Thymus (tissue), 11 donors: Measurements from ENCODE around the gene PDCD5. TPM values are rescaled to one million over a fixed set of nuclear protein-coding genes. Genes with fewer than 3 reads are reported as not detected.
"Not testable (repeated sequence)": the region's sequence is repeated elsewhere in the genome, so short reads cannot be mapped to it uniquely, and the experiment has no call there.

Experiments
- DNase-seq, 9 donors: peaks; one replicate each; pipeline ENCODE4 v3.0.0-alpha.2; 2013; ENCODE audit warnings: low spot score in 9 of 9, low read depth in 6 of 9, missing footprints in 1 of 9
- H3K27ac ChIP-seq, 2 donors: one replicate each; pipeline ENCODE4 v1.5.1; 2013; ENCODE audit warnings: control low read depth in 1 of 2, low read depth in 1 of 2, low read length in 1 of 2, mild to moderate bottlenecking in 1 of 2, moderate library complexity in 1 of 2
- H3K27me3 ChIP-seq, 2 donors: one replicate each; pipeline ENCODE4 v1.5.1; 2013; ENCODE audit warnings: low read length in 1 of 2; ENCODE audit not compliant: control insufficient read depth in 2 of 2, insufficient read depth in 1 of 2
- H3K36me3 ChIP-seq, 2 donors: one replicate each; pipeline ENCODE4 v1.5.1; 2013; ENCODE audit warnings: low read length in 1 of 2, mild to moderate bottlenecking in 1 of 2, moderate library complexity in 1 of 2; ENCODE audit not compliant: control insufficient read depth in 2 of 2, insufficient read depth in 2 of 2
- H3K4me1 ChIP-seq, 2 donors: one replicate each; pipeline ENCODE4 v1.5.1; 2013; ENCODE audit warnings: low read length in 2 of 2; ENCODE audit not compliant: control insufficient read depth in 2 of 2, insufficient read depth in 2 of 2
- H3K4me3 ChIP-seq, 2 donors: one replicate each; pipeline ENCODE4 v1.5.1; 2013; ENCODE audit warnings: low read length in 2 of 2, control low read depth in 1 of 2, mild to moderate bottlenecking in 1 of 2
- H3K9me3 ChIP-seq, 2 donors: one replicate each; pipeline ENCODE4 v1.5.1; 2013; ENCODE audit warnings: low read length in 1 of 2, mild to moderate bottlenecking in 1 of 2; ENCODE audit not compliant: control insufficient read depth in 2 of 2, insufficient read depth in 1 of 2
- WGBS: extraction: QIAGEN DNeasy Blood & Tissue Kit; methylation state at CpG from one replicate; pipeline ENCODE4 v1.1.7; 2013; 5-methylcytosine and 5-hydroxymethylcytosine counted together
- polyA plus RNA-seq: library from polyadenylated mRNA; stranded (reverse); fragments of 200-250 nt; gene quantifications from one replicate; pipeline ENCODE4 v1.2.3, GENCODE V29; 2013
- total RNA-seq: library from RNA; stranded (reverse); fragments of 120-200 nt; gene quantifications from one replicate; pipeline ENCODE4 v1.2.4, GENCODE V29; 2013
- donor health status: healthy.

PDCD5 gene
- total and polyA plus RNA-seq, 2 donors: 92.6 to 122 TPM

DNA sequence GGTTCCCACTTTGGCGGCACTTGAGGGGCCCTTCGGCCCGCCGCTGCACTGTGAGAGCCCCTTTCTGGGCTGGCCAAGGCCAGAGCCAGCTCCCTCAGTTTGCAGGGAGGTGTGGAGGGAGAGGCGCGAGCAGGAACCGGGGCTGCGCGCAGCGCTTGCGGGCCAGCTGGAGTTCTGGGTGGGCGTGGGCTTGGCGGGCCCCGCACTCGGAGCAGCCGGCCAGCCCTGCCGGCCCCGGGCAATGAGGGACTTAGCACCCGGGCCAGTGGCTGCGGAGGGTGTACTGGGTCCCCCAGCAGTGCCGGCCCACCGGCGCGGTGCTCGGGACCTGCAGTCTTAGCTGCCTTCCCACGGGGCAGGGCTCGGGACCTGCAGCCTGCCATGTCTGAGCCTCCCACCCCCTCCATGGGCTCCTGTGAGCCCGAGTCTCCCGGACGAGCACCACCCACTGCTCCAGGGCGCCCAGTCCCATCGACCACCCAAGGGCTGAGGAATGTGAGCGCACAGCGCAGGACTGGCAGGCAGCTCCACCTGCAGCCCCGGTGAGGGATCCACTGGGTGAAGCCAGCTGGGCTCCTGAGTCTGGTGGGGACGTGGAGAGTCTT is 9.4 kb upstream of the PDCD5 start:
- not testable (repeated sequence) for H3K4me3 ChIP-seq, H3K27me3 ChIP-seq, H3K27ac ChIP-seq, DNase-seq, H3K4me1 ChIP-seq, H3K9me3 ChIP-seq, H3K36me3 ChIP-seq
- 91% methylated on average over 35 of the region's 36 CpGs for WGBS

- H3K36me3 ChIP-seq: not testable (repeated sequence)
Observed at GRCh38 chr19:32572700-32573491, 8.1 kb upstream of the PDCD5 start.

GRCh38 chr19:32573492-32573794 is 7.5 kb upstream of the PDCD5 start:
- Histone ChIP-seq H3K9me3 (no peaks in the 10 kb centered on the region), H3K4me3 (no peak overlapping the region), H3K4me1 (peaks cover 0 to 8% of the 10 kb centered on the region in 2 donors), H3K27me3 (peaks cover 2 to 9% of the 10 kb centered on the region in 2 donors), H3K27ac (no peak overlapping the region), H3K36me3 (no peaks in the 10 kb centered on the region)
- 91% methylated on average over 3 of the region's 3 CpGs for WGBS
- no peak for DNase-seq

More at GRCh38 chr19:32572700-32573491, 8.1 kb upstream of the PDCD5 start:
- not testable (repeated sequence) for H3K4me1 ChIP-seq, H3K4me3 ChIP-seq, H3K27ac ChIP-seq, H3K9me3 ChIP-seq, H3K27me3 ChIP-seq
- peak in 1 of 9 donors; percentile 32 for DNase-seq
- 24% methylated on average over 21 of the region's 21 CpGs for WGBS

DNA sequence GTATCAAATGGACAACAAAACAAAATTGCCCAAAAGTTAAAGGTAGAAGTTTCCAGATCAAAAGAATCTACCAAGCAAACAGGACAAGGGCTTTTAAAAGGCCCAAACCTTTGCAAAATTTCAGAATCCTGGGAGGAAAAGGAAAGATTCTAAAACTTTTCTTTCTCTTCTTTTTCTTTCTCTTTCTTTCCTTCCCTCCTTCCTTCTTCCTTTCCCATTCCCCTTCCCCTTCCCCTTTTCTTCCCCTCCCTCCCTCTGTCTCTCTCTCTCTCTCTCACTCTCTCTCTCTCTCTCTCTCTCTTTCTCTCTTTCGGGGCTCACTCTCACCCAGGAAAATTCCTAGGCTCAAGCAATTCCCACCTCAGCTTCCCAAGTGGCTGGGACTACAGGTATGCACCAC is 4.2 kb upstream of the PDCD5 start:
- peaks cover 2 to 17% of the 10 kb centered on the region in 2 donors for H3K4me1 ChIP-seq
- DNase-seq: no peak
- H3K9me3 ChIP-seq: no peaks in the 10 kb centered on the region
- H3K27me3 ChIP-seq: peaks cover 0 to 7% of the 10 kb centered on the region in 2 donors
- no peaks in the 10 kb centered on the region for H3K36me3 ChIP-seq
- H3K4me3 ChIP-seq: no peak overlapping the region
- 94% methylated on average over 1 of the region's 1 CpG for WGBS
- no peak overlapping the region for H3K27ac ChIP-seq

- Histone ChIP-seq H3K4me3 (peak overlapping the region; percentile 55 to 87), H3K4me1 (peaks cover 6 to 15% of the 10 kb centered on the region in 2 donors), H3K27ac (peak overlapping the region in 1 of 2 donors; percentile 54), H3K27me3 (peaks cover 0 to 5% of the 10 kb centered on the region in 2 donors), H3K9me3 (no peaks in the 10 kb centered on the region), H3K36me3 (peaks cover 4 to 12% of the 10 kb centered on the region in 2 donors)
- DNase-seq: peak in 1 of 9 donors; percentile 11
- WGBS: 22% methylated on average over 22 of the region's 22 CpGs
Observed at GRCh38 chr19:32580353-32580900, 563 bp upstream of the PDCD5 start.

DNA sequence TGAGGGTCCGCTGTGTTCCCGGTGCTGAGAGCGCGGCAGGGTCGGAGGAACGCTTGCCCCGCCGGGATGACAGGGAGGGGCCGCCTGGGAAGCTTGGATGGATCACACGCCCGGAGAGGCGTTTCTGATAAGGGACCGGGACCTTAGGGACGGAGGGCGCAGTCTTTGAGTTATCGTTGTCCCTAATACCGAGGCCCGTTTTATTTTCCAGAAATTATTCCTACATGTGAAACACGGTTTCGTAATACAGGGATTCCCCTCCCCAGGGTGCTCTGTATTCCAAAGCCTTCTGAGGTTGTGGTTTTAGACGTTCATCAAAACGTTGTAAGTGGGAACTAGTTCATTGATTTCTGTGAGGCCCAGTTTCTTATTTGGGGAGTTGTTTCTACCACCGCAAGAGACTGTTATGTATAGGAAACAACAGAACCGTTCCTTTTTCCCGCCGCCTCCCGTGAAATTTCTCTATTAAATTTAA is 752 bp downstream of the PDCD5 start:
- Histone ChIP-seq H3K4me1 (peaks cover 6 to 15% of the 10 kb centered on the region in 2 donors), H3K4me3 (peak overlapping the region; percentile 76 to 87), H3K36me3 (peaks cover 12 to 17% of the 10 kb centered on the region in 2 donors), H3K9me3 (no peaks in the 10 kb centered on the region), H3K27me3 (peaks cover 0 to 2% of the 10 kb centered on the region in 2 donors), H3K27ac (peak overlapping the region in 1 of 2 donors; percentile 80)
- peak in 1 of 9 donors; percentile 20 for DNase-seq
- WGBS: 3% methylated on average over 27 of the region's 27 CpGs

GRCh38 chr19:32587747-32588504 is 6.9 kb downstream of the PDCD5 start:
- not testable (repeated sequence) for H3K4me3 ChIP-seq, DNase-seq, H3K4me1 ChIP-seq, H3K27me3 ChIP-seq, H3K9me3 ChIP-seq, H3K27ac ChIP-seq
- H3K36me3 ChIP-seq: peaks cover 12 to 16% of the 10 kb centered on the region in 2 donors
- 95% methylated on average over 6 of the region's 8 CpGs for WGBS

DNA sequence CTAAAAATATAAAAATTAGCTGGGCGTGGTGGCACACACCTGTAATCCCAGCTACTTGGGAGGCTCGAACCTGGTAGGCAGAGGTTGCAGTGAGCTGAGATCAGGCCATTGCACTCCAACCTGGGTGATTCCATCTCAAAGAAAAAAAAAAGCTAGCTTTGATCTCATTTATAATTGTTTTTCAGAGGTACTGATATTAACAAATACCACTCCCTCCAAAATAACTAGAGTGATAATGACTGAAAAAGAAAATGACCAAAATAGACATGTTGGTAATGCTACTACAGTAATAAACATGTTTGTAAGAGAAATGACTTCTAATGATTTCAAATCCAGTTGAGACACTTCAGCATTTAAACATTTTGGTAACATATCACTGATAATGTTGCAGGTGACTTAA is 13.0 kb downstream of the PDCD5 start:
- no peaks in the 10 kb centered on the region for H3K9me3 ChIP-seq
- H3K27ac ChIP-seq: no peak overlapping the region
- no peak for DNase-seq
- H3K4me3 ChIP-seq: no peak overlapping the region
- no peaks in the 10 kb centered on the region for H3K4me1 ChIP-seq
- peaks cover 26 to 43% of the 10 kb centered on the region in 2 donors for H3K36me3 ChIP-seq
- 98% methylated on average over 2 of the region's 2 CpGs for WGBS
- no peaks in the 10 kb centered on the region for H3K27me3 ChIP-seq
